ENCODE measurements around the gene EHMT1. TPM values are rescaled to one million over a fixed set of nuclear protein-coding genes. Genes with fewer than 3 reads are reported as not detected.
"Not testable (repeated sequence)": the region's sequence is repeated elsewhere in the genome, so short reads cannot be mapped to it uniquely, and the experiment has no call there.

Gene EHMT1
- polyA plus RNA-seq, 3 donors from 2014 or later: 14.1 to 62.7 (median 14.8) TPM

GRCh38 chr9:137613738-137614523, 4.9 kb upstream of the EHMT1 start:
- no peak for DNase-seq
- Mint-ChIP-seq H3K4me1 (peaks cover 12 to 23% of the 10 kb centered on the region in 2 donors), H3K36me3 (no peaks in the 10 kb centered on the region), H3K4me3 (no peak overlapping the region), H3K27me3 (ENCODE audit: low read depth in 3 of 3) (peaks cover 0 to 8% (median 5%) of the 10 kb centered on the region in 3 donors), H3K9me3 (no peaks in the 10 kb centered on the region), H3K27ac (no peak overlapping the region)

DNA sequence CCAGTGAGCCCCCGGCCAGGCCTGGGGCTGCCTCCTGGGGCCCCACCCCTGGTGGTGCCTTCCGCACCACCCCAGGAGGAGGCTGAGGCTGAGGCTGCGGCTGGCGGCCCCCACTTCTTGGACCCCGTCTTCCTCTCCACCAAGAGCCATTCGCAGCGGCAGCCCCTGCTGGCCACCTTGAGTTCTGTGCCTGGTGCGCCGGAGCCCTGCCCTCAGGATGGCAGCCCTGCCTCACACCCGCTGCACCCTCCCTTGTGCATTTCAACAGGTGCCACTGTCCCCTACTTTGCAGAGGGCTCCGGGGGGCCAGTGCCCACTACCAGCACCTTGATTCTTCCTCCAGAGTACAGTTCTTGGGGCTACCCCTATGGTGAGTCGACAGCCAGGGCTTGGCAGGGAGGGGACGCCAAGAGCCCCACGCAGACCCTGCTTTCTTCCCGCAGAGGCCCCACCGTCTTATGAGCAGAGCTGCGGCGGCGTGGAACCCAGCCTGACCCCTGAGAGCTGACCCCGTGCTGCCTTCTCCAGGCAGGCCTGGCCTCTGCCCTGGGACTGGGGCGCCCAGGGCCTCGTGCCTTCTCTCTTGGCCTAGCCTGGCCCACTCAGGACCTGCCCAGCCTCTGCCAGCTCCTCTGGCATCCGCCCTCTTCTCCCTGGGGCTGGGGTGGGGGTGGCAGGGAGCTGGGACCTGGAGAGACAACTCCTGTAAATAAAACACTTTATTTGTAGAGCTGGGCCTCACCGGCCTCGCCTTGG, 4.0 kb upstream of the EHMT1 start:
- Mint-ChIP-seq H3K27me3 (ENCODE audit: low read depth in 3 of 3) (peaks cover 3 to 13% (median 9%) of the 10 kb centered on the region in 3 donors), H3K4me3 (no peak overlapping the region), H3K27ac (no peak overlapping the region), H3K4me1 (peaks cover 17 to 27% of the 10 kb centered on the region in 2 donors), H3K36me3 (no peaks in the 10 kb centered on the region), H3K9me3 (no peaks in the 10 kb centered on the region)
- no peak for DNase-seq

DNA sequence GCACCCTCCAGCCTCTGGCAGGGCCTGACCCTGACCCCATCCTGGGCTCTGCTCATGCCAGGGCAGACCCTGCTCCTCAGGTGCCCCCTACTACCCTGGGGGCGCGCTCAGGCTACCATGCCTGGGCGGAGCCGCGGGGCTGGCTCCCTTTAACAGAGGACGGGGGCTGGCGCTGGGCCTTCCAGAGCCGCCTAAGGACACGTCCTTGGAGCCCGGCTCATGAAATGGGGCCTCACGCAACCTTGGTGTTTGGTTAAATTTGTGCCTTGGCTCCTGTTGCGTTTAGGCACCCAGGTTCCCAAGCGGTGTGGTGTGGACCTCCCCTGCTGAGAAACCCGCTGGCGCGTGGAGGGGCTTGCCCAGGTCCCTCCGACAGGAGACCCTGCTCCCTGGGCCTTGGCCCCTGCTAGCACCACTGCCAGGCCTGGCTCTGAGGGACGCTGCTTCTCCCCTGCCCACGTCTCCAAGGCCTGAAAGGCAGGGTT, 3.4 kb upstream of the EHMT1 start:
- Mint-ChIP-seq H3K4me1 (peaks cover 23 to 34% of the 10 kb centered on the region in 2 donors), H3K36me3 (no peaks in the 10 kb centered on the region), H3K4me3 (no peak overlapping the region), H3K9me3 (no peaks in the 10 kb centered on the region), H3K27ac (no peak overlapping the region), H3K27me3 (ENCODE audit: low read depth in 3 of 3) (peaks cover 3 to 13% (median 9%) of the 10 kb centered on the region in 3 donors)
- DNase-seq: no peak

DNA sequence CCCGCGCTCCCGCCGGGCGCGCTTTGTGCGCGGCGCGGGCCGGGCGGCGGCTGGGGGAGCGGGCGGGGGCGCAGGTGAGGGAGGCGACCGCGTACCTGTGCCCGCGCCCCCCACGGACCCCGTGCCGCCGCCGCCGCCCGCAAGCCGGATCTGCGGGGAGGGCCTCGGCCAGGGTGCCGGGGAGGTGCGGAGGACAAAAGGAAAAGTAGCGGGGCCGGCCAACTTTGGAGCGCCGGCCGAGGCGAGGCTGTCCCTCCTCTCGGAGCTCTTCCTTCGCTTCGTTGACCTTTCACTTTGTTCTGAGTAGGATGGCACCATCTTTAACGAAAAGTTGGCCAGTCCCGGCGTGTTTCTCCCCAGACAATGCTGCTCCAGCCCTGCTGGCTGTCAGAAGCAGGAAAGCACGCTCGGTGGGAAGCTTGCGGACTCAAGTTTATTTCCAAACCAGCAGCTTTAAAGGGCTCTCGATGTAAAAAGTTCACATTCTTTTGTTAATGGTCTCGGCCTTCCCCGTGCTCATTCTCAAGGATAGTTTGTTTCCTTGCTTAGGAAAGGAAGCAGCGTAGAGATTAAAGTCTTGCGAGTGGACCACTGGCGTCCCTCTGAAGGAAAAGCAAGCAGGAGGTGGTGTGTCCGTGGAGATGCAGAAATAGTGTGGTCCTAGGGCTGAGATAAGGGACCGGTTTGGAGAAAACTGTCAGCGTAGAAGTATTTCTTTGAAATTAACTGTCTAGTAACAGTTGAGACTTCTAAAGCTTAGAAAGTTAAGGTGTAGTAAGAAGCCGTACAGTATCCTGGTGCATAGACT, 639 bp downstream of the EHMT1 start:
- peak overlapping the region; percentile 88 to 98 (median 92) for H3K27ac Mint-ChIP-seq
- peaks cover 45 to 50% of the 10 kb centered on the region in 2 donors for H3K4me1 Mint-ChIP-seq
- no peaks in the 10 kb centered on the region for H3K36me3 Mint-ChIP-seq
- peak; percentile 30 to 39 (median 36) for DNase-seq
- H3K4me3 Mint-ChIP-seq: peak overlapping the region; percentile 87 to 95 (median 91)
- peaks cover 3 to 17% (median 7%) of the 10 kb centered on the region in 3 donors for H3K27me3 Mint-ChIP-seq (ENCODE audit: low read depth in 3 of 3)
- H3K9me3 Mint-ChIP-seq: no peaks in the 10 kb centered on the region

- H3K27ac Mint-ChIP-seq: peak overlapping the region; percentile 88 to 98 (median 92)
- peaks cover 3 to 17% (median 7%) of the 10 kb centered on the region in 3 donors for H3K27me3 Mint-ChIP-seq (ENCODE audit: low read depth in 3 of 3)
- DNase-seq: no peak
- no peaks in the 10 kb centered on the region for H3K36me3 Mint-ChIP-seq
- H3K9me3 Mint-ChIP-seq: no peaks in the 10 kb centered on the region
- peak overlapping the region; percentile 87 to 95 (median 91) for H3K4me3 Mint-ChIP-seq
- peaks cover 49 to 52% of the 10 kb centered on the region in 2 donors for H3K4me1 Mint-ChIP-seq
These were observed 1.2 kb downstream of the EHMT1 start for GRCh38 chr9:137620048-137620405.

- peaks cover 54 to 58% of the 10 kb centered on the region in 2 donors for H3K4me1 Mint-ChIP-seq
- no peak for DNase-seq
- no peaks in the 10 kb centered on the region for H3K36me3 Mint-ChIP-seq
- H3K27ac Mint-ChIP-seq: peak overlapping the region in 5 of 6 donors; percentile 38 to 84 (median 69)
- peak overlapping the region; percentile 39 to 95 (median 64) for H3K4me3 Mint-ChIP-seq
- peaks cover 3 to 17% (median 7%) of the 10 kb centered on the region in 3 donors for H3K27me3 Mint-ChIP-seq (ENCODE audit: low read depth in 3 of 3)
- H3K9me3 Mint-ChIP-seq: no peaks in the 10 kb centered on the region
These were observed 1.8 kb downstream of the EHMT1 start for GRCh38 chr9:137620581-137620980.

- no peaks in the 10 kb centered on the region for H3K9me3 Mint-ChIP-seq
- H3K27ac Mint-ChIP-seq: peak overlapping the region; percentile 25 to 84 (median 62)
- no peaks in the 10 kb centered on the region for H3K36me3 Mint-ChIP-seq
- H3K4me3 Mint-ChIP-seq: peak overlapping the region; percentile 54 to 64 (median 57)
- peak in 1 of 3 donors; percentile 34 for DNase-seq
- H3K27me3 Mint-ChIP-seq (ENCODE audit: low read depth in 3 of 3): peaks cover 3 to 17% (median 7%) of the 10 kb centered on the region in 3 donors
- peaks cover 55 to 62% of the 10 kb centered on the region in 2 donors for H3K4me1 Mint-ChIP-seq
These were observed 2.4 kb downstream of the EHMT1 start for GRCh38 chr9:137621131-137621757.

GRCh38 chr9:137622211-137622610, 3.4 kb downstream of the EHMT1 start:
- not testable (repeated sequence) for H3K9me3 Mint-ChIP-seq, DNase-seq, H3K36me3 Mint-ChIP-seq
- H3K27ac Mint-ChIP-seq: peak overlapping the region in 2 of 6 donors; percentile 55 to 67
- peak overlapping the region in 3 of 5 donors; percentile 12 to 43 (median 33) for H3K4me3 Mint-ChIP-seq
- peaks cover 60 to 66% of the 10 kb centered on the region in 2 donors for H3K4me1 Mint-ChIP-seq
- peaks cover 3 to 17% (median 7%) of the 10 kb centered on the region in 3 donors for H3K27me3 Mint-ChIP-seq (ENCODE audit: low read depth in 3 of 3)

DNA sequence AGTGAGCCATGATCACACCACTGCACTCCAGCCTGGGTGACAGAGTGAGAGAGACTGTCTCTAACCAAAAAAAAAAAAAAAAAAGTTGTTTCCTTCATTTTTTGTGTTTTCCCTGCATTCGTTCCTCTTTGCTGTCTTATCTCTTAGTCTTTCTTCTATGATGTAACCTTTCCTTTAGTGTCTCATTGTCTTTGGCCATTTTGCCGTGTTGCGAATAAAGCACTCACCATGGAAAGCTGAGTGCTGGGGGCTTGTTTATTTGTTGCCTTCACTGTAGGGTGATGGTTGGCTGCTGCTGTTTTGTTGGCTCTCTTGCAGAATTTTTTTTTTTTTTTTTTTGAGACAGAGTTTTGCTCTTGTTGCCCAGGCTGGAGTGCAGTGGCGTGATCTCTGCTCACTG, 7.7 kb downstream of the EHMT1 start:
- DNase-seq: no peak
- peak overlapping the region; percentile 21 to 72 (median 63) for H3K4me3 Mint-ChIP-seq
- H3K27me3 Mint-ChIP-seq (ENCODE audit: low read depth in 3 of 3): peaks cover 0 to 2% (median under 1%) of the 10 kb centered on the region in 3 donors
- H3K4me1 Mint-ChIP-seq: peaks cover 66 to 74% of the 10 kb centered on the region in 2 donors
- H3K9me3 Mint-ChIP-seq: no peaks in the 10 kb centered on the region
- H3K36me3 Mint-ChIP-seq: peaks cover 0 to 3% (median 0%) of the 10 kb centered on the region in 3 donors
- H3K27ac Mint-ChIP-seq: peak overlapping the region; percentile 64 to 93 (median 73)

DNA sequence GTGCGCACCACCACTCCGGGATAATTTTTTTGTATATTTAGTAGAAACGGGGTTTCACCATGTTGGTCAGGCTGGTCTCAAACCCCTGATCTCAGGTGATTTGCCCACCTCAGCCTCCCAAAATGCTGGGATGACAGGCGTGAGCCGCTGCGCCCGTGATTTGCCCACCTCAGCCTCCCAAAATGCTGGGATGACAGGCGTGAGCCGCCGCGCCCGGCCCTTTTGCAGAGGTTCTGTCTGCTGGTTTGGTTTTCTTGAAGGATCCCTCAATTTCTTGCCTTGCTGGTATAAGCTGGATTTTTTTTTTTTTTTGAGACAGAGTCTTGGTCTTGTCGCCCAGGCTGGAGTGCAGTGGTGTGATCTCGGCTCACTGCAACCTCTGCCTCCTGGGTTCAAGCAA, 8.6 kb downstream of the EHMT1 start:
- peak overlapping the region in 3 of 5 donors; percentile 36 to 96 (median 47) for H3K4me3 Mint-ChIP-seq
- not testable (repeated sequence) for DNase-seq; H3K27me3 Mint-ChIP-seq (ENCODE audit: low read depth in 3 of 3); H3K36me3 Mint-ChIP-seq; H3K9me3 Mint-ChIP-seq
- peak overlapping the region in 5 of 6 donors; percentile 94 to 99 (median 96) for H3K27ac Mint-ChIP-seq
- H3K4me1 Mint-ChIP-seq: peaks cover 69 to 77% of the 10 kb centered on the region in 2 donors

DNA sequence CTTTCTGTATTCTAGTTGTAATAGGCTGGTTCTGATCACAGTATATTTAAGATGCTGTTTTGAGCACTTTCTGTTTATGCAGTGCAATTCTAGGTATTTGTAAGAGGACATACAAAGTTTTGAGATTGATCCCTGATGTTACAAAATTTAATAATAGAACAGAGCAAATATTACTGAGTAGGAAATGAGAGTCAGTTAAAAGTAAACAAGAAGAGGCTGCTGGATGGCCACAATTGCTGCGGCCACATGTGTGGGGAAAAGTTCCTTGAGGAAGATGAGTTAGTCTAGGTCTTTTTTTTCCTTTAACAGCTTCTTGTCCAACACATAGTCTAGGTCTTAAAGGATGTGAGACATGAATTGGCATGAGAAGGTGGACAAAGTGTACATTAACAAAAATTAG, 11.3 kb downstream of the EHMT1 start:
- H3K9me3 Mint-ChIP-seq: no peaks in the 10 kb centered on the region
- H3K27ac Mint-ChIP-seq: peak overlapping the region; percentile 79 to 96 (median 93)
- peaks cover 75 to 85% of the 10 kb centered on the region in 2 donors for H3K4me1 Mint-ChIP-seq
- H3K4me3 Mint-ChIP-seq: peak overlapping the region; percentile 64 to 75 (median 67)
- H3K27me3 Mint-ChIP-seq (ENCODE audit: low read depth in 3 of 3): peaks cover 0 to 2% (median 0%) of the 10 kb centered on the region in 3 donors
- H3K36me3 Mint-ChIP-seq: peaks cover 0 to 4% (median 3%) of the 10 kb centered on the region in 3 donors
- DNase-seq: no peak

- Mint-ChIP-seq H3K27me3 (ENCODE audit: low read depth in 3 of 3) (peaks cover 0 to 2% (median 0%) of the 10 kb centered on the region in 3 donors), H3K36me3 (peaks cover 0 to 4% (median 3%) of the 10 kb centered on the region in 3 donors), H3K4me3 (peak overlapping the region; percentile 64 to 75 (median 67)), H3K4me1 (peaks cover 70 to 80% of the 10 kb centered on the region in 2 donors), H3K27ac (peak overlapping the region; percentile 79 to 94 (median 92)), H3K9me3 (no peaks in the 10 kb centered on the region)
- no peak for DNase-seq
These were observed 11.9 kb downstream of the EHMT1 start for GRCh38 chr9:137630679-137631078.
